HL-60 (cell line): ENCODE data around the gene AMOT.

Source experiments
- CTCF ChIP-seq: IDR thresholded peaks from one replicate; pipeline ENCODE4 v1.5.1; 2011; ENCODE audit warnings: low read length, control low read depth, inconsistent platforms; ENCODE audit not compliant: insufficient read depth
- GABPA ChIP-seq: IDR thresholded peaks from 2 replicates; pipeline ENCODE4 v1.6.1; 2012; ENCODE audit warnings: low read depth
- POLR2AphosphoS5 ChIP-seq: IDR thresholded peaks from 2 replicates; pipeline ENCODE4 v1.6.1; 2012; ENCODE audit warnings: low read depth
- REST ChIP-seq: IDR thresholded peaks from 2 replicates; pipeline ENCODE4 v1.6.1; 2012; ENCODE audit warnings: low read depth; ENCODE audit not compliant: insufficient replicate concordance
- SPI1 ChIP-seq: IDR thresholded peaks from 2 replicates; pipeline ENCODE4 v1.6.1; 2012; ENCODE audit warnings: low read depth, mild to moderate bottlenecking, borderline replicate concordance

DNA sequence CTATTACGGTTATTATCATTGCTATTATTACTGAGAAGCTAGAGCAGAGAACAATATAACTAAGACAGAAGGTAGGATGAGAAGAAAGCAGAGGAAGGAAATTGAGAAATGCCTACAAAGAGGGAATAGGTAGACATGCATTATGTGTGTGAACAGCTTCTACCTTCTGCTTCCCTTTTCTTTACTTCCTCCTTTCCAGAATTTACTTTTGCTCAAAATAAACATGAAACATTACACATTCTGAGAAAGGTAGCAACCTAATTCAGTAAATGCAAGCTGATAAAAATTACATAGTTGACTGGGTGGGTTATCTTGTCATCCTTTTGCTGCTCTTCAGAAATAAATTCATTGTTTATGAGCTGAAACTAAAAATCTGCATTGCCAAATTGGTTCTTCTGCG, 54.6 kb downstream of the AMOT start:
- no peak for TF ChIP-seq POLR2AphosphoS5
- no peak for TF ChIP-seq CTCF
- TF ChIP-seq REST = no peak
- no peak for TF ChIP-seq SPI1
- TF ChIP-seq GABPA = no peak
